ENCODE data around the gene ABCD3.

DNA sequence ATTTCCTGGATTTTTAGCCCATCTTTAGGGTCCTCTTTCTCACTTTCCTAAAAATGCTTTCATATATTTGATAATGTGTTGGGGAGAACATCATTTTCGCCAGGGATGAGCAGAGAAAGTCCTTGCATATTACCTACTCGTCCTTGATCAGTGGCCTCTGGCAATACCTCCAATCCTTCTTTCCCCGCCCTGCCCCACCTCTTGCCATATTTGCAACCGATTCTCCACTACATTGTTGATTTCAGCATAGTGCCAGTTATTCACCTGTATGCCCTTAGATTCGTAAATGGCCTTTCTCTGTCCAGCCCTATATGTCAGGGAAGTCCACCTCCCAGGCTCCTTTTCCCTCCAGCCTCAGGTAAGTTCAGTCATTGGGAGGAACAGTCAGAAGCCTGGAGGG lies 136.9 kb downstream of the ABCD3 start:
- TF ChIP-seq TAF1 (IDR thresholded peaks at IDR 0.05; ENCODE audit: borderline replicate concordance, low read depth, low read length), result no peak
- no peak for TF ChIP-seq POLR2A (IDR thresholded peaks at IDR 0.05; ENCODE audit: low read depth, low read length)
- no peak for TF ChIP-seq POLR2AphosphoS5 (IDR thresholded peaks at IDR 0.05; ENCODE audit: low read depth, low read length)

Measured in GM12892 (cell line).